ENCODE measurements around the gene NUP58. TPM values are rescaled to one million over a fixed set of nuclear protein-coding genes. Genes with fewer than 3 reads are reported as not detected.

The NUP58 gene
- total RNA-seq, 4 donors from 2014 or later, result 35.8 to 68.0 (median 52.6) TPM

DNA sequence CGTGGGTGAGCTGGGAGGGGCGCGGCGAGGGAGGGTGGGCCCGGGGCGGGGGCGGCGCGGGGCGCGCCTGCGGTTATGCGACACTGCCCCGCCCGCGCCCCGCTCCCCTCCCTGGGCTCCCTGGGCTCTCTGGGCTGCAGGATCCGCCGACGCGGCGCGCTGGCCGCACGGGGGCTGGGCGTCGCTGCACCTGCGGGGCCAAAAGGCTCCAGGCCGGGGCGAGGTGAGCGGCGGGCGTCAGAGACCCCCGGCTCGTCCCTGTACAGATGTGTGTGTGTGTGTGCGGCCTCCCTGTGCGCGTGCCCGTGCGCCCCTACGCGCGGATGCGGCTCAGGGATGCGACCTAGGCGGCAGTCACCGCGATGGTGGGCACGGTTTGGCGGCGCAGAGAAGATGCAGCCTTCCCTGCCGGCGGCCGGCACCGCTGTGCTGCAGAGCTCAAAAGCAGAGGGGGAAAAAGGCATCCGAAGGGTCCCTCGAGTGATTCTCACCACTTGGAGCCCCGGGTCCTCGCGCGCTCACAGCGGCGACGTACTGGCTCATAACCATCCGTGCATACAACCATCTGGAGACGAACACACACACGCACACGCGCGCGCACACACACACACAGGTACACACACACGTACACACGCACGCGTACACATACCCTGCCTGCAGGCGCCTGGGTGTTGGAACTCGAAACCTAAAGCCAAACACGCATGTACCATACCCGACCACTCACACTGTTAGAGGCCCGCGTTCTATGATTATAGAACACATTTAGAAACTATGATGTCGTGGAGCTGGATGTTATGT, 71.1 kb downstream of the NUP58 start:
- DNase-seq (ENCODE audit: low spot score) (no peak), ATAC-seq (ENCODE audit: low FRiP score) (peak; percentile 19)
- TF ChIP-seq, protein P1, sequence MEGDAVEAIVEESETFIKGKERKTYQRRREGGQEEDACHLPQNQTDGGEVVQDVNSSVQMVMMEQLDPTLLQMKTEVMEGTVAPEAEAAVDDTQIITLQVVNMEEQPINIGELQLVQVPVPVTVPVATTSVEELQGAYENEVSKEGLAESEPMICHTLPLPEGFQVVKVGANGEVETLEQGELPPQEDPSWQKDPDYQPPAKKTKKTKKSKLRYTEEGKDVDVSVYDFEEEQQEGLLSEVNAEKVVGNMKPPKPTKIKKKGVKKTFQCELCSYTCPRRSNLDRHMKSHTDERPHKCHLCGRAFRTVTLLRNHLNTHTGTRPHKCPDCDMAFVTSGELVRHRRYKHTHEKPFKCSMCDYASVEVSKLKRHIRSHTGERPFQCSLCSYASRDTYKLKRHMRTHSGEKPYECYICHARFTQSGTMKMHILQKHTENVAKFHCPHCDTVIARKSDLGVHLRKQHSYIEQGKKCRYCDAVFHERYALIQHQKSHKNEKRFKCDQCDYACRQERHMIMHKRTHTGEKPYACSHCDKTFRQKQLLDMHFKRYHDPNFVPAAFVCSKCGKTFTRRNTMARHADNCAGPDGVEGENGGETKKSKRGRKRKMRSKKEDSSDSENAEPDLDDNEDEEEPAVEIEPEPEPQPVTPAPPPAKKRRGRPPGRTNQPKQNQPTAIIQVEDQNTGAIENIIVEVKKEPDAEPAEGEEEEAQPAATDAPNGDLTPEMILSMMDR (IDR thresholded peaks at IDR 0.05), result no peak

DNA sequence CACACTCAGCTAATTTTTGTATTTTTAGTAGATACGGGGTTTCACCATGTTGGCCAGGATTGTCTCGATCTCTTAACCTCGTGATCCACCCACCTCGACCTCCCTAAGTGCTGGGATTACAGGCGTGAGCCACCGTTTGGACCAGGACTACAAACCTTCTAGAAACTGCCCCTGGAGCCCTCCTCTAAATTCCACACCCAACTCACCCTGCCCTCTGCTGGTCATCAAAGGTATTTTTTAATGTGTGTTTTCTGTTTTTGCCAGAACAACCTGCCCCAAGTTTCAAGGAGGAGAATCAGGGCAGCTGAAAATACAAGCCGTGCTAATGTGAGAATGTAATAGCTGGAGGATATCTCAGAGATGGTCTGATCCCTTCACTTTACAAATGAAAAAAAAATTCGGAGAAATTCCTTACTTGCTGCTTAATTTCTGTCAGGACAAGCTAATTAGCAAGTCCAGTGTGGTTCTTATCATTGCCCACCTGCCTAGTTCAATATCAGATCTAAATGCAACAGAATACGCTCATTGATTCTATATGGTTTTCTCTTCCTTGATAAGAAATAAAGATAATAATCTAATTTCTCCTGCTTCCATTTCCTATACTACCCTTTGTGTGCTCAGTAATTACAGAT, 74.4 kb downstream of the NUP58 start:
- TF ChIP-seq, protein P1 (IDR thresholded peaks at IDR 0.05), result no peak
- no peak for DNase-seq (ENCODE audit: low spot score)
- ATAC-seq (ENCODE audit: low FRiP score), result no peak

DNA sequence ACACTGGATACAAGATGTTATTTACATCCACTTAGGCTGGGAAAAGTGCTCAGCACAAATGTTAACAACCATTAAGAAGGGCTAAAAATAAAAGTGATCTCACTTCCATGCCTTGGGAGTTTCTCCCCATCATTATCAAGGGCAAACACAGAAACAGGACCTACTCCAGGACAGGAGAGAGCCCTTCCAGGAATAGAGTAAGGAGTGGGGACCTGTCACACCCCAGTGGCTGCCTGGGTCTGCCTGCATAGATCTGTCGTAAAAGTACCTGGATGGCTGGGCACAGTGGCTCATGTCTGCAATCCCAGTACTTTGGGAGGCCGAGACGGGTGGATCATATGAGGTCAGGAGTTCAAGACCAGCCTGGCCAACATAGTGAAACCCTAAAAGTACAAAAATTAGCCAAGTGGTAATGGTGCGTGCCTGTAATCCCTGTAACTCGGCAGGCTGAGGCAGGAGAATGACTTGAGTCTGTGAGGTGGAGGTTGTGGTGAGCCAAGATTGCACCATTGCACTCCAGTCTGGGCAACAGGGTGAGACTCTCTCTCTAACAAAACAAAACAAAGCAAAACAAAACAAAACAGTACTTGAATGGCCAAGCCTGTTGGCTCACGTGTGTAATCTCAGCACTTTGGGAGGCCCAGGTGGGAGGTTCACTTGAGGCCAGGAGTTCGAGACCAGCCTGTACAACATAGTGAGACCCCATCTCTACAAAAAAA, 76.0 kb downstream of the NUP58 start:
- TF ChIP-seq, protein P1 (IDR thresholded peaks at IDR 0.05), result no peak
- no peak for ATAC-seq (ENCODE audit: low FRiP score)
- no peak for DNase-seq (ENCODE audit: low spot score)

DNA sequence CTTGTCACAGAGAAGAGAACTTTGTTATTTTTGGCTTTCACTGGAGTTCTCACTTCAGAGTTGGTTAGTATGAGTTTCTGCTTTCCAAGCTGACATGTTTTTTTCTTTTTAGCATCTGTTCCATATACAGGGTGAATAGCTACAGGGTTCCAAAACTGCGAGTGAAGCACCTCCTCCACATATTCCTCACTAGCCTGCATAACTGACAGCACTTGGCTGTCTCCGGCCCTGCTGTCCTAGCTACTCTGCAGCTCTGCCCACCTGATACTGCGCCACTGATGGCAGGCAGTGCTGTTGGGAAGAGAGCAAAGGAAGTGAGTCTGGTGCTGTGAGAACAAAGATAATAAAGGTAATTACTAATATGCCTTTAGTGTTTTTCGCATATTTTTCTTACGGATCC, 77.1 kb downstream of the NUP58 start:
- TF ChIP-seq, protein P1 (IDR thresholded peaks at IDR 0.05), result no peak
- no peak for ATAC-seq (ENCODE audit: low FRiP score)
- DNase-seq (ENCODE audit: low spot score), result no peak

DNA sequence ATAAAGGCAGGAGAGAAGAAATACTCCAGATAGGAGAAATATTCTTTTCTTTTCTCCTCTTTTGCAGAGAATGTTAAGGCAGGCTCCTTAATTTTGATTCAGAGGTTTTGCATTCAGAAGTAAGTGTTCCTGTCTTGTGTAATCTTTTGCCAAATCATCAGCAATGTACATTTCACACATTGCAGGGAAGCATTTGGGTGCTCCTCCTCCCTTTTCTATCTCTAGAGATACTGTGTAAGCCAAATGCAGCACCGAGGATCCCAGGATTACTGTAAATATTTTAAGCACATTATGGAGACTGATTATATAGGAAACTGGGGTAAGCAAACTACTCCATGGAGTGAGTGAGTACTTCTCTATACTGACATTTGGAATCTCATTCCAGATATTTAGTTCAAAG, 77.6 kb downstream of the NUP58 start:
- DNase-seq (ENCODE audit: low spot score) (no peak), ATAC-seq (ENCODE audit: low FRiP score) (no peak)
- TF ChIP-seq, protein P1 (IDR thresholded peaks at IDR 0.05), result no peak

DNA sequence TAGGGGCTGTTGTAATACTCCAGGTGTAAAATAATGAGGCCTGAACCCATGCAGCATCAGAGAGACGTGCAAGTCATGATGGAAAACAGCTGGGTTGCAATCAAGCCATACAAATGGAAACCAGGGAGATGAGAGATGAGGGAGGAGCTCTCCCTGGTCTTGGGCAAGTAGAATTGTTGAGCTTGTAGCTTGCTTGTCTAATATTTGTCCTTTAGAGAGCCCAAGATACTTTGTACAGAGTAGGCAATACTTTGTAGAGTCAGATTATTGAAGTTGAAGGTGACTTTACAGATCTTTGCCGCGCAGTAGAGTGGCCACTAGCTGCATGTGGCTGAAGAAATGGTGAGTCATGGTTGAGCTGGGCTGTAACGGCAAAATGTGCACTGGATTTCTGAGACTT, 78.7 kb downstream of the NUP58 start:
- ATAC-seq (ENCODE audit: low FRiP score) (no peak), DNase-seq (ENCODE audit: low spot score) (no peak)
- TF ChIP-seq, protein P1 (IDR thresholded peaks at IDR 0.05), result no peak

All from omental fat pad (tissue), 4 donors.